Measurements from ENCODE around the gene WIPF1.

Gene WIPF1

GRCh38 chr2:174594456-174594855 is 3.1 kb downstream of the WIPF1 start:
- DNase-seq: peak in 1 of 2 donors; percentile 58

GRCh38 chr2:174593574-174594203 is 3.9 kb downstream of the WIPF1 start:
- peak; percentile 84 to 90 for DNase-seq

DNA sequence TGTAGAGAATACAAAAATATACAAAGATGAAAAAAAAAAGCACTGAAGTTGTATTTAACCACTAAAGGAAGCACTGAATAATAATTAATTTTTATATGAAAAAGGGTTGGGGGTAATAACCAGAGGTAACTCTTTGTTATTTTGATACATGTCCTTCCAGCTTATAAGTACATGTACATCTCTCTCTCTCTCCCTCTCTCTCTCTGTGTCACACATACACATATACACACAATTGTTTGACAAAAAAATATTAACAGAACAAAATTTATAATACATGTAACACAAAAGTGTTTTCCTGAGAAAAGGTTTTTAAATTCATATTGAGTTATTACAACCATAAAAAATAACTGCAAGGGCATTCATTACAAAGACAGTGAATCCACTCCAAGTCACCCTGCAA is 4.6 kb downstream of the WIPF1 start:
- DNase-seq: no peak

DNA sequence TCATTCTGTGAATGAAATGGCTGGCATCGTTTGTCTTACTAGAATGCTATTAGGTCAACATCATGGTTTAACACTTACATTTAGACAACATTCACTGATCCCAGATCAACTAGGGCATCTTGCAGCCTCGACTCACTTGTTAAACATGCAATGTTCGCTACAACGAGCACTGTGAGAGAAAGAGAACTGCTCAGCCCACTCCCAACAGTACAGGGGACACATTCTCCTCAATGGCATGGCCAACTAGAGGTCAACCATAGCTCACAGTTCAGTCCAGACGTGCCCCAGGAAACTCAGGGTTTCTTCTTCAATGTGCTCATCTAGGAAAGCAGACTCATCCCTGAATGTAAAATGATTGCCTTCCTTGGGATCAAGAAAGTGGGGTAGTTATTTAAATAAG is 5.9 kb downstream of the WIPF1 start:
- DNase-seq: peak in 1 of 2 donors; percentile 35

GRCh38 chr2:174590928-174591648 is 6.5 kb downstream of the WIPF1 start:
- peak in 1 of 2 donors; percentile 40 for DNase-seq

DNA sequence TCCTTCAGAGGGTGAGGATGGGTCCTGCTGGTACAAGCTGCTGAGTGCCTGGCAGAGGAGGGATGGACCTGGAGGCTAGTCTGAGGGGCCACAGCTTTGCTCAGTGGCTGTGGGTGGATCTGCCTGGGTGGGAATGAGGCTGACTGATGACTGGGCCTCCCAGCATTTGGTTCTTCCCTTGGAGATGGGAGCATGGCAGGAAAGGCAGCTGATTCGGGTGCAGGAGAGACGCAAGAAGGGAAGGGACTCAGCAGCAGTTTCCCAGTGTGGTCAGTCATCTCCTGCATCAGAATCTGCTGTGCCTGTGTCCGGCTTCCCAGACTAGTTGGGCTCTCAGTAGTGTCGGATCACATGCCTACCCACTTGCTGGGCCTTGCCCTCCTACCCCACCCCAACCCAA is 7.3 kb downstream of the WIPF1 start:
- DNase-seq: no peak

DNA sequence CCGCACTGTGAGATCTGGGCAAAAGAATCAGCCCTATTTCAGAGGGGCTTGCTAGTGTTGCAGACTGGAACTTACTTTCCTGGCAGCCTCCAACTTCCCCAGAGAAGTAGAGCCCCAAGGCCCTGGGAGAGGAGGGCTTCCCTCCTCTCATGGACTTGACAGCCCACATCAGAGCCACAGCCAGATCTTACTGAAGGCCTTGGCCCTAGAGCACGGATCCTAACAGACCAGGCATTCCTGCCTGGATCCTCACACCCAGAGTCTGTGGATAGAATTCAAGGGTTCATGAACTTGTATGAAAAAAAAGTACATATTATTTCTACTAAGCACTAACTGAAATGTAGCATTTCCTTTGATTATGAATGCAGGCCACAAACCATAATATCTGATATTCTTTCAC is 8.3 kb downstream of the WIPF1 start:
- DNase-seq: no peak

GRCh38 chr2:174588463-174588862 is 9.1 kb downstream of the WIPF1 start:
- DNase-seq: no peak

DNA sequence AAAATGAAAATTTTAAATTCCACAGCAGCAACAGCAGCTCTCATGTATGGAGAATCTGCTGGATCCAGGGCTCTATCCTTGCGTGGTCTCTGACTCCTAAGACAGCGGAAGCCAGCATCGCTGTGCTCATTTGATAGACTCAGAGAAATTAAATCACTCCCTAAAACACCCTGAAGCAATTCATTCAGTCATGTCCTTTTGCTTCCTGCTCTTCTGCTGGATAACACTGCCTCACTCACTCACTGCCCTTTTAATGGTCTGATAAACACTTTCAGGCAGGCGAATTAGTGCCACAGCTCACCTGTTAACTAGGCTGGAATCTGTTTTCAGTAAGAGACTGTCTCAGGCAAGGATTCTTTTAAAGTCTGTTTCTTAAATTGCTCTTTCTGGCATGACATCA is 10.0 kb downstream of the WIPF1 start:
- no peak for DNase-seq

- DNase-seq: no peak
Measured at GRCh38 chr2:174586418-174587295, 10.9 kb downstream of the WIPF1 start.

- DNase-seq: no peak
Measured at GRCh38 chr2:174585657-174586252, 11.8 kb downstream of the WIPF1 start.

DNA sequence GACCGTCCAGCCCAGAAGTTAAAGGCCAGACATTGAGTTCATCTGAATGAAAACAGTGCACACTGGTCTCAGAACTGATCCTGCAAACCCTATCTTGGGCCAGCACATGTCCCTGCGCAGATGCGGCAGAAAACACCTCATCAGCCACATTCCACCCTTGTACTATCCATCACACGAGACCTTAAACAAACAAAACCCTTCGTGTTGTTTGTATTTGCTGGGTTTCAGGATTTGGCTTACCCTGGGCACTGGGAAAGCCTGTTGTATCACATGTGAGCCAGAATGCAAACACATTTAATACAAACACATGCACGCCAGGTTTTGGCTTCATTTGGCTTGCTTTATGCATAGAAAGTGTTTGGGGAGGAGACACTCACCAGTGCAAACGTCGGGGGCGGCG is 12.5 kb downstream of the WIPF1 start:
- no peak for DNase-seq

DNA sequence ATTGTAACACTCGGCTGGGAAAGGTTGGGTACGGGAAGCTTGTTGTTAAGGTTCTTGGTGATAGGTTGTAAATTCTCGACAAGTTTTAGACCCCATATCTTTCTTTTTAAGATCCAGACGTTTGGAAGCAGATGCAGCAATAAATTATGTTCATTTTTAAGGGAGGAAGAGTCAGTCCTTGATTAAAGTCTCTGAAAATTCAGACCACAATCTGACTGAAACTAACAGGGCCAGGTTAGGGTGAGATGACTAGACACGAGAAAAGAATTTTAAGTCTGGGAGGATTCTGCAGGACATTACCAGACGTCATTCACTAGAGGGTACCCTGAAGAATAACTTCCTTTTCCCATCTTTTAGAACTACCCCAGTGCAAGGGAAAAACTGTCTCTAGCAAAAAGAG is 16.1 kb downstream of the WIPF1 start:
- DNase-seq: no peak

GRCh38 chr2:174580951-174581350 is 16.7 kb downstream of the WIPF1 start:
- DNase-seq: no peak

- DNase-seq: peak; percentile 69 to 81
Measured at GRCh38 chr2:174577967-174578589, 19.5 kb downstream of the WIPF1 start.

DNA sequence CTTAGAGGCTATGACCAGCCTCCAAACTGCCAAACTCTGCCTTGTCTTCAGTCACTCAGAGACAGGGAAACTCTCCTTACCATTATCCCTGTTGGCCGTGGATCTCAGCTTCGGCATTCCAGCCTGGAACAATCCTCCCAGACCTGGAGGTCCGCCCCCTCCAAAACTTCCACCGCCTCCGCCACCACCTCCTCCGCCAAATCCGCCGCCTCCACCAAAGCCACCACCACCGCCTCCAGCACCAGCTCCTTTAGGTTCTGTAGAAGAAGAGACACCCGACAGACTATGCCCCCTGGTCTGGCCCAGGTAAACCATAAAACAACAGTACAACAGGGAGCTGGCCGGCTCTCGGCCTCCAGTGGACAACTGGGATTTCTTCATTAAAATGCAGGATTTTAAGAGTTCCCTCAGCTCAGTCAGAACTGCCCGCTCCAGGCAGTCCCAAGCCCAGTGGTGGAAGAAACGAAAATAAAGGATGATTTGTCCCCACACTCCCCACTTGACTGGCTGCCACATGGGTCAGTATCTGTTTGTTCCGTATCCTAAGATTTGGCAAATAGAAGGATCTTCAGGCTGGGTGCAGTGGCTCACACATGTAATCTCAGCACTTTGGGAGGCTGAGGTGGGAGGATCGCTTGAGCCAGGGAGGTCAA is 22.4 kb downstream of the WIPF1 start:
- no peak for DNase-seq

- DNase-seq: no peak
Measured at GRCh38 chr2:174574657-174575056, 22.9 kb downstream of the WIPF1 start.

GRCh38 chr2:174573621-174574081 is 24.0 kb downstream of the WIPF1 start:
- peak; percentile 52 to 59 for DNase-seq

DNA sequence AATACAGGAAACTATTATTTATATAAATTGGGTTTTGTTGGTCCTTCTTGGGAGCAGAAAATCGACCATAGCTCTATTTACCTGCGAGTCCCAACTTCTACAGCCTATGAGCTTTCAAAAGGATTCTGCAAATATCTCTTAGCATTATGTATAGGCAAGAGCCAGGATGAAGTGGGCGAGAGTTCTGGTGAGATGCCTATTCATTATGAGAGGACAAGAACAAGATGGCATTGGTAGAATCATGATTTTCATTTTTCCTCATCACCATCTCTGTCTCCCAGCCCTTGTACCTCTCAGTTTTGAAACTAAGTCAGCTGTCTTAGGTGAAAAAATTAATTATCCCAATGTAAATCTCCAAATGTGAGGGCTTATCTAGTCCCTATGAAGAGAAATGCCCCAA is 25.0 kb downstream of the WIPF1 start:
- DNase-seq: no peak

DNA sequence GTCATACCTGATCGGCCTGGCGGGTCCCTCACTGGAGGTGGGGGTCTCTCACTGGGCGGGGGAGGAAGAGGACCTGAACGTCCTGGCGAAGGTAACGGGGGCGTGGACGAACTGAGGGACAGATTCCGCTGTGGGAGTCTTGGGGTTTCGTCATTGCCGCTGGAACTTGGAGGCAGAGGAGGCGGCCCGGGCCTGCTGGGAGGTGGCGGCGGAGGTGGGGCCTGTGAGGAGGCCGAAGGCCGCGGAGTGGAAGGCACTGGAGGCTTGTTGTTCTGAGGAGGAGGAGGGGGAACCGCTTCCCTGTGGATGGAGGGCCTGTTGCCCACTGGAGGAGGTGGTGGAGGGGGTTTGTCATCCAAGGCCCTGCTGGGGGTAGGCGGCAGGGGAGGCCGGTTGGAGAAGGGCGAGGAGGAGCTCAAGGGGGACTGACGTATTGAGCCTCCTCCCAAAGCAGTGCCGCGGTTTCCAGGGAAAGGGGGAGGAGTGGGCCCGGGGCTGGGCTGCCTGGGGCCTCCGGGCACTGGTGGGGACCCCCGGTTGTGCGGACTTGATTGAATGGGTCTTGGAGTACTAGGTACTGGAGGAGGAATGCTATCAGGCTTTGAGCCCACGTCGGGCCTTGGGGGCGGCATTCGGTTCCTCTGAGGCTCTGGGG is 25.8 kb downstream of the WIPF1 start:
- DNase-seq: no peak

- DNase-seq: no peak
Measured at GRCh38 chr2:174570318-174570958, 27.2 kb downstream of the WIPF1 start.

Measured in CD4-positive, alpha-beta T cell treated with Interferon alpha-2 for 1 hour (primary cell).